Measurements from ENCODE around the gene C2orf74.
A peak's percentile ranks its signal among the peaks of the same experiment; 100 is the strongest.

C2orf74 gene

DNA sequence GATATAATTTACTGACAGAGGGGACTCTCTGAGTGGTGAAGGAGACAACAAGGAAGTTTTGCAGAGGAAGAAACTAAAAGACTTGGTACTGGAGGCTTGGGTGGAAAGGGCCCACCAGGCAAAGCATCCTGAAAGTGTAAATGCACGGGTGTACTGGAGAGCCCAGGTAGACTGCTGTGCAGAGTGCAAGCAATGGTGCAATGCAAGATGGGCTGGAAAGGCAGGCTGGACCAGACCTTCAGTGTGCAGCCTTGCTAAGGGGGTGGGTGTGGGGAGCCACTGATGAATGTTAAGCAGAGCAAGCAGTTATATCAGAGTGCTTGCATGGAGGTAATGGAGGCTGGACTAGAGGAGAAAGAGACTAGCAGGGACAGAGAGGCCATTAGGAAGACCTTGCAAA lies 10.7 kb downstream of the C2orf74 start:
- no peak overlapping the region for H3K27ac ChIP-seq (ENCODE audit: low read length)
- no peaks in the 10 kb centered on the region for H3K27me3 ChIP-seq (ENCODE audit: low read depth, low read length)
- no peak overlapping the region for H3K9ac ChIP-seq (ENCODE audit: low read length)
- H3K36me3 ChIP-seq (replicated peaks; ENCODE audit: low read depth, low read length) = no peaks in the 10 kb centered on the region
- no peak for TF ChIP-seq EZH2phosphoT487 (IDR thresholded peaks at IDR 0.05; ENCODE audit: low read depth)
- TF ChIP-seq, protein P1, sequence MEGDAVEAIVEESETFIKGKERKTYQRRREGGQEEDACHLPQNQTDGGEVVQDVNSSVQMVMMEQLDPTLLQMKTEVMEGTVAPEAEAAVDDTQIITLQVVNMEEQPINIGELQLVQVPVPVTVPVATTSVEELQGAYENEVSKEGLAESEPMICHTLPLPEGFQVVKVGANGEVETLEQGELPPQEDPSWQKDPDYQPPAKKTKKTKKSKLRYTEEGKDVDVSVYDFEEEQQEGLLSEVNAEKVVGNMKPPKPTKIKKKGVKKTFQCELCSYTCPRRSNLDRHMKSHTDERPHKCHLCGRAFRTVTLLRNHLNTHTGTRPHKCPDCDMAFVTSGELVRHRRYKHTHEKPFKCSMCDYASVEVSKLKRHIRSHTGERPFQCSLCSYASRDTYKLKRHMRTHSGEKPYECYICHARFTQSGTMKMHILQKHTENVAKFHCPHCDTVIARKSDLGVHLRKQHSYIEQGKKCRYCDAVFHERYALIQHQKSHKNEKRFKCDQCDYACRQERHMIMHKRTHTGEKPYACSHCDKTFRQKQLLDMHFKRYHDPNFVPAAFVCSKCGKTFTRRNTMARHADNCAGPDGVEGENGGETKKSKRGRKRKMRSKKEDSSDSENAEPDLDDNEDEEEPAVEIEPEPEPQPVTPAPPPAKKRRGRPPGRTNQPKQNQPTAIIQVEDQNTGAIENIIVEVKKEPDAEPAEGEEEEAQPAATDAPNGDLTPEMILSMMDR (IDR thresholded peaks at IDR 0.05; ENCODE audit: low read depth, low read length) = no peak
- H3K9me3 ChIP-seq (ENCODE audit: insufficient read depth, low read length) = no peaks in the 10 kb centered on the region
- H2AFZ ChIP-seq (ENCODE audit: low read depth, low read length) = no peak overlapping the region
- peaks cover 3% of the 10 kb centered on the region for H3K79me2 ChIP-seq (ENCODE audit: low read length)
- H4K20me1 ChIP-seq (ENCODE audit: insufficient read depth, low read length) = no peaks in the 10 kb centered on the region
- peaks cover 4% of the 10 kb centered on the region; the same call in 1 of the 2 replicates for H3K4me1 ChIP-seq (ENCODE audit: low read length)
- H3K4me3 ChIP-seq (ENCODE audit: low read length) = no peak overlapping the region
- no peak overlapping the region for H3K4me2 ChIP-seq (ENCODE audit: low read length)

DNA sequence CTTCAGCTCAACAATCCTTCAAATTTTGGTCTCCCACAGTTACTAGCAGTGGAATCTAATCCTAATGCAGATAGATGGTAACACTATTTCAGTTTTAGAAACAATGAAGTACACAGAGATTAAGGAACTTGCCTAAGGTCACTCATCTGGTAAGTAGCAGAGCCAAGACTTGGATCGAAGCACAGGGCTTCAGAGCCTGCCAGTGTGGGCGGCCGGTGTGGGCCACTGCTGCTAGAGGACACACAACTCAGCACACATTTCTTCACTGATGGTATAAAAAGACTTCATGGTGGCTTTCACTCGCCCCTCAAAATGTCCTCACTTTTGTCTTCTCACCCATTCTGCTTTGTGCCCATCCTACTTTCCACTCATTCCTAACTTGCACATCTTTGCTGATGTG lies 11.1 kb downstream of the C2orf74 start:
- no peaks in the 10 kb centered on the region for H4K20me1 ChIP-seq (ENCODE audit: insufficient read depth, low read length)
- H3K27me3 ChIP-seq (ENCODE audit: low read depth, low read length) = no peaks in the 10 kb centered on the region
- no peak overlapping the region for H2AFZ ChIP-seq (ENCODE audit: low read depth, low read length)
- H3K9me3 ChIP-seq (ENCODE audit: insufficient read depth, low read length) = no peaks in the 10 kb centered on the region
- no peak overlapping the region for H3K4me3 ChIP-seq (ENCODE audit: low read length)
- no peak overlapping the region for H3K27ac ChIP-seq (ENCODE audit: low read length)
- peaks cover 8% of the 10 kb centered on the region for H3K79me2 ChIP-seq (ENCODE audit: low read length)
- no peak overlapping the region for H3K4me2 ChIP-seq (ENCODE audit: low read length)
- H3K36me3 ChIP-seq (replicated peaks; ENCODE audit: low read depth, low read length) = no peaks in the 10 kb centered on the region
- H3K4me1 ChIP-seq (ENCODE audit: low read length) = peaks cover 5% of the 10 kb centered on the region
- no peak overlapping the region for H3K9ac ChIP-seq (ENCODE audit: low read length)
- no peak for TF ChIP-seq EZH2phosphoT487 (IDR thresholded peaks at IDR 0.05; ENCODE audit: low read depth)
- TF ChIP-seq, protein P1 (IDR thresholded peaks at IDR 0.05; ENCODE audit: low read depth, low read length) = no peak

DNA sequence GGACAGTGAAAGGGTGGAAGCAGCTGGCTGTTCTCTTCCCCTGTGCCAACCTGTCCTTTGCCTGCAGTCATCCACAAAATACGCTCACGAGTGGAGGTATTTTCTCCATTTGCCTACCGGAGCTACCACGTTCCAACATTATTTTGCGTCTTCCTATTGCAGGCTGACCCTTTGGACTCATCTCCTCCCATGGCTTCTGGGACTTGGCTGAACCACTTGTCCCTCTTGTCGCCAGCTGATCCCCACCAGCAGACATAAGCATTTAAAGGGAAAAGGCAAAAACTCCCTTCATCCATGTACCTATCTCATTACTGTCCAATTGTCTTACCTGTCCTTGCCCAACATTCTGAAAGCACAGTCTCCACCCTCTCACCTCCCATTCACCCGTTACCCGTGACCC lies 13.0 kb downstream of the C2orf74 start:
- Histone ChIP-seq H3K79me2 (ENCODE audit: low read length) (peaks cover 21% of the 10 kb centered on the region), H3K9ac (ENCODE audit: low read length) (no peak overlapping the region), H3K36me3 (replicated peaks; ENCODE audit: low read depth, low read length) (peaks cover 8% of the 10 kb centered on the region), H3K4me2 (ENCODE audit: low read length) (no peak overlapping the region), H3K4me3 (ENCODE audit: low read length) (no peak overlapping the region), H3K4me1 (ENCODE audit: low read length) (peaks cover 22% of the 10 kb centered on the region), H3K27me3 (ENCODE audit: low read depth, low read length) (no peaks in the 10 kb centered on the region), H3K9me3 (ENCODE audit: insufficient read depth, low read length) (no peaks in the 10 kb centered on the region), H4K20me1 (ENCODE audit: insufficient read depth, low read length) (no peaks in the 10 kb centered on the region), H3K27ac (ENCODE audit: low read length) (no peak overlapping the region), H2AFZ (ENCODE audit: low read depth, low read length) (no peak overlapping the region)
- no peak for TF ChIP-seq EZH2phosphoT487 (IDR thresholded peaks at IDR 0.05; ENCODE audit: low read depth)
- TF ChIP-seq, protein P1 (IDR thresholded peaks at IDR 0.05; ENCODE audit: low read depth, low read length) = no peak

DNA sequence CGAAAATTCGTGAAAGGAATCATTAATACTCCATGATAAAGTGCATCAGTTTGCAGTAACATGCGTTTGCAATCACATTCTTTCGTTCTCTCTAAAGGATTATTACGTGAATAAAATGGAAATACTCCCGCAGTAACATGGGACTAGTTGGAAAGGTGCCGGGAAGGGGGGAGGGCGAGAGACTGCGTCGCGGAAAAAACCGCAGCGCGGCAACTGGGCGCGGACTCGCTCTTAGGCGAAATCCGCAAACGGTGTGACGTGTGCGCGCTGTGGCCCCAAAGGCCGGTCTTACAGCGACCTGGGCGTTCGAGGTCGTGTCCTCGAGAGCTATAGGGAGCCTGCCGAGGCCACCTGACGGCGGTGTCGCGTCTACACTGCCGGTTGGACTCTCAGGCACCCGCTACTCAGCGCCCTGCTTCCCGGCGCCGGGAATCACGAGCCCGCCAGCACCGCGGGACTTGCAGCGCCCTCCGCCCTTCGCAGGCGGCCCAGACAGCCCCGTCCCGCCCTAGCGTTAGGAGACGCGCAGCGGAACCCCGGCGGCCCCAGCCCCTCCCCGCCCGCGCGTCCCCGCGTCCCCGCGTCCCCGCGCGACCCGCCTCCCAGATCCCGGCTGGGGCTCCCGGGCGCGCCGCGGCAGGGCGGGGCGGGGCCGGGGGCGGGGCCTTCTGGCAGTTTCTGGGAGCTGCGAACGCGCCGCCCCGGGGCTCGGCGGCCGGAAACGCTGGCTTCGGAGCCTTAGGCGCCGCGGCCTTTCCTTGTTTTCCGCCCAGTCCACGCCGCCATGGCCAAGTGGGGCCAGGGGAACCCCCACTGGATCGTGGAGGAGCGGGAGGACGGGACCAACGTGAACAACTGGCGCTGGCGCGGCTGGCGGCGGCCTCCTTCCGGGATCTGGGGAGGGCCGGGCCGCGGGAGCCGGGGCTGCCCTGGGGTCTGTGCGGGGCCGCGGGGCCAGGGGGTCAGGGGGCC lies 15.1 kb downstream of the C2orf74 start:
- Histone ChIP-seq H3K4me1 (ENCODE audit: low read length) (peaks cover 22% of the 10 kb centered on the region), H3K4me3 (ENCODE audit: low read length) (peak overlapping the region; percentile 83), H3K27ac (ENCODE audit: low read length) (peak overlapping the region; percentile 65), H3K9me3 (ENCODE audit: insufficient read depth, low read length) (no peaks in the 10 kb centered on the region), H3K4me2 (ENCODE audit: low read length) (peak overlapping the region; percentile 98), H4K20me1 (ENCODE audit: insufficient read depth, low read length) (no peaks in the 10 kb centered on the region), H3K36me3 (replicated peaks; ENCODE audit: low read depth, low read length) (peaks cover 21% of the 10 kb centered on the region), H3K27me3 (ENCODE audit: low read depth, low read length) (no peaks in the 10 kb centered on the region), H2AFZ (ENCODE audit: low read depth, low read length) (peak overlapping the region; percentile 93), H3K79me2 (ENCODE audit: low read length) (peaks cover 23% of the 10 kb centered on the region), H3K9ac (ENCODE audit: low read length) (peak overlapping the region; percentile 93)
- TF ChIP-seq, protein P1 (IDR thresholded peaks at IDR 0.05; ENCODE audit: low read depth, low read length) = no peak; the same call in 1 of the 2 replicates
- no peak for TF ChIP-seq EZH2phosphoT487 (IDR thresholded peaks at IDR 0.05; ENCODE audit: low read depth)

Data from OCI-LY3 (cell line).